NCI-H82 (cell line): ENCODE data around the gene FRMD8.
A peak's percentile ranks its signal among the peaks of the same experiment; 100 is the strongest.

Experiments used
- DNase-seq: peaks from one replicate; lab custom pipeline; 2025; lab: John Stamatoyannopoulos, UW

FRMD8 gene

GRCh38 chr11:65386307-65387140, at the start of gene FRMD8:
Gene FRMD8 (plus strand): TSS chr11:65386637. CDS start chr11:65387037, 400 bp downstream.
- peak; percentile 83 for DNase-seq

- DNase-seq = no peak
Observed at GRCh38 chr11:65338676-65339075, 47.8 kb upstream of the FRMD8 start.

- DNase-seq = no peak
Observed at GRCh38 chr11:65340226-65340625, 46.2 kb upstream of the FRMD8 start.

- no peak for DNase-seq
Observed at GRCh38 chr11:65341856-65342255, 44.6 kb upstream of the FRMD8 start.

- no peak for DNase-seq
Observed at GRCh38 chr11:65351511-65351910, 34.9 kb upstream of the FRMD8 start.

- DNase-seq = no peak
Observed at GRCh38 chr11:65352783-65353182, 33.7 kb upstream of the FRMD8 start.

GRCh38 chr11:65353376-65353775, 33.1 kb upstream of the FRMD8 start:
- no peak for DNase-seq

GRCh38 chr11:65353900-65354264, 32.6 kb upstream of the FRMD8 start:
- DNase-seq = no peak

- DNase-seq = peak; percentile 97
Observed at GRCh38 chr11:65354265-65355012, 32.0 kb upstream of the FRMD8 start, which contains the start of gene TIGD3. Gene TIGD3 (plus strand): TSS chr11:65354751. CDS start chr11:65355809, 1,058 bp downstream.

GRCh38 chr11:65355013-65355775, 31.2 kb upstream of the FRMD8 start:
- peak; percentile 64 for DNase-seq

GRCh38 chr11:65355776-65356393, 30.6 kb upstream of the FRMD8 start:
- no peak for DNase-seq

- DNase-seq = no peak
Observed at GRCh38 chr11:65356394-65356972, 30.0 kb upstream of the FRMD8 start.

GRCh38 chr11:65357856-65358356, 28.5 kb upstream of the FRMD8 start:
- DNase-seq = no peak

GRCh38 chr11:65362320-65362931, 24.0 kb upstream of the FRMD8 start:
- DNase-seq = no peak

- no peak for DNase-seq
Observed at GRCh38 chr11:65362966-65363365, 23.5 kb upstream of the FRMD8 start.

GRCh38 chr11:65363770-65364169, 22.7 kb upstream of the FRMD8 start:
- peak; percentile 39 for DNase-seq

GRCh38 chr11:65366340-65366773, 20.1 kb upstream of the FRMD8 start:
- DNase-seq = peak; percentile 82

- DNase-seq = no peak
Observed at GRCh38 chr11:65370659-65371049, 15.8 kb upstream of the FRMD8 start.

- no peak for DNase-seq
Observed at GRCh38 chr11:65373839-65374580, 12.4 kb upstream of the FRMD8 start.

- DNase-seq = no peak
Observed at GRCh38 chr11:65375012-65375411, 11.4 kb upstream of the FRMD8 start.
